PC-3 (cell line): ENCODE data around the gene CACNA2D2. TPM values are rescaled to one million over a fixed set of nuclear protein-coding genes. Genes with fewer than 3 reads are reported as not detected.
A peak's percentile ranks its signal among the peaks of the same experiment; 100 is the strongest.

Experiments
- ATAC-seq: fragments of 200-7000 bp; cut with Tn5 transposase; 2 replicates; pipeline ENCODE4 v1.9.1; 2020; ENCODE audit warnings: mild to moderate bottlenecking, moderate library complexity
- BruUV-seq: library from RNA; stranded (reverse); fragments of 400-500 nt; replicated peaks from 2 replicates; lab custom pipeline; 2021; lab: Mats Ljungman, UMichigan
- CTCF ChIA-PET: fragments of 300-600 bp; sonication (Branson Sonifier 250); formaldehyde crosslinking; loops from one replicate; lab custom pipeline; 2022; ENCODE audit warnings: antibody characterized with exemption; lab: Charles Lee
- POLR2A ChIA-PET: fragments of 300-600 bp; sonication (Branson Sonifier 250); formaldehyde crosslinking; loops from one replicate; lab custom pipeline; 2022; ENCODE audit warnings: antibody characterized with exemption; ENCODE audit not compliant: unreplicated experiment; lab: Charles Lee
- DNase-seq: peaks from one replicate; pipeline ENCODE4 v3.0.0-alpha.2; 2015
- H2AFZ ChIP-seq: fragments of 300-600 bp; sonication (generic); 2 replicates; pipeline ENCODE4 v1.6.0; 2016; ENCODE audit warnings: antibody characterized with exemption, low read length
- H3F3A ChIP-seq: fragments of 300-600 bp; sonication (generic); one replicate; pipeline ENCODE4 v1.6.0; 2017; ENCODE audit warnings: antibody characterized with exemption, low read length, control low read depth, mild to moderate bottlenecking; ENCODE audit not compliant: unreplicated experiment
- H3K27ac ChIP-seq: fragments of 300-600 bp; sonication (generic); 2 replicates; pipeline ENCODE4 v1.5.1; 2016; ENCODE audit warnings: mild to moderate bottlenecking, low read length
- H3K27me3 ChIP-seq: fragments of 300-600 bp; sonication (generic); 2 replicates; pipeline ENCODE4 v1.6.1; 2016; ENCODE audit warnings: low read length, mixed read lengths
- H3K36me3 ChIP-seq: fragments of 300-600 bp; sonication (generic); 2 replicates; pipeline ENCODE4 v1.6.1; 2016; ENCODE audit warnings: low read depth, mixed run types, low read length, mixed read lengths
- H3K4me1 ChIP-seq: fragments of 300-600 bp; sonication (generic); 2 replicates; pipeline ENCODE4 v1.5.1; 2016; ENCODE audit warnings: low read length; ENCODE audit not compliant: insufficient read depth
- H3K4me2 ChIP-seq: fragments of 300-600 bp; sonication (generic); 2 replicates; pipeline ENCODE4 v1.6.0; 2016; ENCODE audit warnings: low read length
- H3K4me3 ChIP-seq: fragments of 300-600 bp; sonication (generic); 2 replicates; pipeline ENCODE4 v1.5.1; 2016; ENCODE audit warnings: mild to moderate bottlenecking, low read length, mixed read lengths
- H3K79me2 ChIP-seq: fragments of 300-600 bp; sonication (generic); 2 replicates; pipeline ENCODE4 v1.6.1; 2017; ENCODE audit warnings: low read length, mixed read lengths
- H3K9ac ChIP-seq: fragments of 300-600 bp; sonication (generic); 2 replicates; pipeline ENCODE4 v1.6.0; 2016; ENCODE audit warnings: mild to moderate bottlenecking, low read length
- H3K9me2 ChIP-seq: fragments of 300-600 bp; sonication (generic); replicated peaks from 2 replicates; pipeline ENCODE4 v1.6.1; 2016; ENCODE audit warnings: mixed run types, low read length, mixed read lengths
- H3K9me3 ChIP-seq: fragments of 300-600 bp; sonication (generic); 2 replicates; pipeline ENCODE4 v1.6.1; 2016; ENCODE audit warnings: low read length, mixed read lengths
- H4K20me1 ChIP-seq: fragments of 300-600 bp; sonication (generic); 2 replicates; pipeline ENCODE4 v1.6.1; 2016; ENCODE audit warnings: low read length, mixed read lengths
- EZH2 ChIP-seq: fragments of 300-600 bp; sonication (generic); IDR thresholded peaks from one replicate; pipeline ENCODE4 v1.6.1; 2017; ENCODE audit warnings: antibody characterized with exemption, mild to moderate bottlenecking, low read length; ENCODE audit not compliant: unreplicated experiment
- EZH2phosphoT487 ChIP-seq: fragments of 300-600 bp; sonication (generic); IDR thresholded peaks from 2 replicates; pipeline ENCODE4 v1.6.1; 2018; ENCODE audit warnings: mild to moderate bottlenecking, antibody characterized with exemption, low read length, borderline replicate concordance
- intact Hi-C: fragments of 100-400 bp; cut with micrococcal nuclease; formaldehyde crosslinking; loops from 2 replicates; pipeline ENCODE4 v1.9.0; 2023
- total RNA-seq: library from RNA; depleted of rRNA; stranded (reverse); fragments of >200 nt; gene quantifications from 2 replicates; pipeline ENCODE4 v1.2.3, GENCODE V29; 2014
- TF ChIP-seq, protein P1 (sequence below): fragments of 300-600 bp; sonication (generic); conservative IDR thresholded peaks from 2 replicates; pipeline ENCODE4 v1.5.1; 2017; ENCODE audit warnings: antibody characterized with exemption, low read depth, mild to moderate bottlenecking, low read length

The CACNA2D2 gene
- total RNA-seq, 1 experiment from 2014 or later: 0.44 TPM

DNA sequence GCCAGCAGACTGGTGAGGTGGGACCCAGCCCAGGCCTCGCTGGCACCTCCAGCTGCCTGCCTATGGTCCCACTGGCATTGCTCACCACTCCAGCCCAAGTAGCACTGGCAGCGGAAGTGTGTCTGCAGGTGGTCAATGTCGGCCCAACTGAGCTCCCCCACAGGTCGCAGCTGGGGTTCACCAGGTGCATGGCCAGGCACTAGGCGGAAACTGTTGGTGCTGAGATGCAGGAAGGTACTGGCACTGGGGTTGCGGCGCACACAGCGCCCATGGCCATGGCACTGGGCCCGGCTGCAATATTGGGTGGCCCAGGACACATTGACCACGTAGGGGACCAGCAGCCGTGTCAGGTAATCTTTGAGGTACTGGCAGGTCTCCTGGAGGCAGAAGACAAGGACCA is 185.3 kb downstream of the CACNA2D2 start:
- H3K9me2 ChIP-seq: no peaks in the 10 kb centered on the region
- ChIA-PET POLR2A (interaction anchor here (1.2 kb wide), 1 partner anchor 19 kb away, joined by 4 read pairs; the partner anchor contains the start of genes HYAL3 and NAA80), CTCF (no interaction called here)
- ATAC-seq (no peak), DNase-seq (no peak)
- no peak overlapping the region for H3K9ac ChIP-seq
- peaks cover 48% of the 10 kb centered on the region for H3K4me1 ChIP-seq
- BruUV-seq: no TSS peak
- no peak for TF ChIP-seq EZH2phosphoT487
- TF ChIP-seq EZH2: no peak
- TF ChIP-seq, protein P1, sequence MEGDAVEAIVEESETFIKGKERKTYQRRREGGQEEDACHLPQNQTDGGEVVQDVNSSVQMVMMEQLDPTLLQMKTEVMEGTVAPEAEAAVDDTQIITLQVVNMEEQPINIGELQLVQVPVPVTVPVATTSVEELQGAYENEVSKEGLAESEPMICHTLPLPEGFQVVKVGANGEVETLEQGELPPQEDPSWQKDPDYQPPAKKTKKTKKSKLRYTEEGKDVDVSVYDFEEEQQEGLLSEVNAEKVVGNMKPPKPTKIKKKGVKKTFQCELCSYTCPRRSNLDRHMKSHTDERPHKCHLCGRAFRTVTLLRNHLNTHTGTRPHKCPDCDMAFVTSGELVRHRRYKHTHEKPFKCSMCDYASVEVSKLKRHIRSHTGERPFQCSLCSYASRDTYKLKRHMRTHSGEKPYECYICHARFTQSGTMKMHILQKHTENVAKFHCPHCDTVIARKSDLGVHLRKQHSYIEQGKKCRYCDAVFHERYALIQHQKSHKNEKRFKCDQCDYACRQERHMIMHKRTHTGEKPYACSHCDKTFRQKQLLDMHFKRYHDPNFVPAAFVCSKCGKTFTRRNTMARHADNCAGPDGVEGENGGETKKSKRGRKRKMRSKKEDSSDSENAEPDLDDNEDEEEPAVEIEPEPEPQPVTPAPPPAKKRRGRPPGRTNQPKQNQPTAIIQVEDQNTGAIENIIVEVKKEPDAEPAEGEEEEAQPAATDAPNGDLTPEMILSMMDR: no peak
- H3K4me3 ChIP-seq: no peak overlapping the region
- no peaks in the 10 kb centered on the region for H3K27me3 ChIP-seq
- H3K27ac ChIP-seq: peak overlapping the region; percentile 92
- no peaks in the 10 kb centered on the region for H3K9me3 ChIP-seq
- peaks cover 13% of the 10 kb centered on the region for H3F3A ChIP-seq
- no peaks in the 10 kb centered on the region for H4K20me1 ChIP-seq
- peaks cover 35% of the 10 kb centered on the region for H3K79me2 ChIP-seq
- H3K4me2 ChIP-seq: peak overlapping the region; percentile 88
- H2AFZ ChIP-seq: no peak overlapping the region
- H3K36me3 ChIP-seq: peaks cover 6% of the 10 kb centered on the region
- intact Hi-C loops: no loop called here

DNA sequence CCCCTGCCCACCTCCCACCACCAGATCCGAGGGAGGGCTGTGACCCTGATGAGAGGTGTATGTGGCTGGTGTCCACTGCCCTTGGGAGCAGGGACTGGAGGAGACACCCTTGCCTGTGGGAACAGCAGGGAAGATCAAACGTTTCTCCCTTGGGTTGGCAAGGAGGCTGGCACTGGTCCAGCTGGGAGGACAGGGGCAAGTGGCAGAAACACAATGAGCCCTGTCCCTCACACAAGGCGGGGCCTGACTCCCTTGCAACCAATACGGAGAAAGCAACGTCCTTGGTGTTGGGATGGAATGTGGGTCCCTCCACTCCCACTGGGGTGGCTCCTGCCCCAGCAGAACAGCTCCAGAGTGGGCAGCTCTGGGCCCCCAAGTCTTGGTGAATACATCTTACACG is 186.1 kb downstream of the CACNA2D2 start:
- intact Hi-C loops: loop anchor here (1.0 kb wide), 1 partner anchor 18 kb away; the partner anchor contains the start of genes HYAL3 and NAA80
- Histone ChIP-seq H4K20me1 (no peaks in the 10 kb centered on the region), H3K9me2 (no peaks in the 10 kb centered on the region), H3K27ac (peak overlapping the region; percentile 92), H3K4me3 (peak overlapping the region; percentile 57), H3K4me1 (peaks cover 48% of the 10 kb centered on the region), H3K79me2 (peaks cover 35% of the 10 kb centered on the region), H2AFZ (no peak overlapping the region), H3K9me3 (no peaks in the 10 kb centered on the region), H3F3A (peaks cover 13% of the 10 kb centered on the region), H3K9ac (peak overlapping the region; percentile 60), H3K4me2 (peak overlapping the region; percentile 88), H3K36me3 (peaks cover 6% of the 10 kb centered on the region), H3K27me3 (no peaks in the 10 kb centered on the region)
- TF ChIP-seq EZH2 (no peak), EZH2phosphoT487 (no peak)
- TF ChIP-seq, protein P1: no peak
- POLR2A ChIA-PET: interaction anchor here (0.6 to 1.4 kb wide), 3 partner anchors 18 to 25 kb away, joined by 4 to 5 read pairs (median 4); partner anchors contain the start of genes HYAL3, IFRD2 and NAA80
- TSS peak; percentile 73 for BruUV-seq
- no peak for ATAC-seq
- DNase-seq: peak; percentile 25
- CTCF ChIA-PET: interaction anchor here (0.6 kb wide), 1 partner anchor 11 kb away, joined by 3 read pairs; no protein-coding TSS in a partner anchor

DNA sequence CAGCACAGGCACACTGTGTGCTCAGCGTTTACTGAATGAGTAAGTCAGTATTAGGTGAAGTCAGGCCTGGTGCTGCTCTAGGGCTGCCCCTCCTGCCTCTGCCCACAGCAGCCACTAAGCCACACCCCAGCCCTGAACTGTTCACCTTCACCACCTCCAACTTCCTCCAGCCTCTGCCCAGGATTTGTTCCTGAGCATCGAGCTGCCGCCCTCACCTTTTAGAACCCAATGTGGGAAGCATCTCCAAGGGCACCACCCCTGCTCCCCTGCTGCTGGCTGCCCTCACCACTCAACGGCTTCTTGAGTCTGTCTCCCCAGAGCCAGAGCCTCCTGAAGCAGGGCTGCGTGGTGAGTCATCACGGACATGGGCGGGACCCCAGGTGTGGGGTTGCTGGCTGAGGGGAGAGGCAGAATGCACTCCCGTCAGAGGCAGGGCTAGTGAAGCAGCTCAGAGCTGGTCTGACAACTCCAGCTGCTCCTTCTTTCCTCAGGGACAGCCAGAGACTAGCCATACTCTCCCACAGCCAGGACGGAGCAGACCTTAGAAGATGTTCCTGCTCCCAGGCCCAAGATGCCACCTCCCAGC is 186.7 kb downstream of the CACNA2D2 start:
- no TSS peak for BruUV-seq
- peak; percentile 79 for ATAC-seq
- H2AFZ ChIP-seq: no peak overlapping the region
- no peaks in the 10 kb centered on the region for H3K9me3 ChIP-seq
- H3K79me2 ChIP-seq: peaks cover 35% of the 10 kb centered on the region
- H3K36me3 ChIP-seq: peaks cover 6% of the 10 kb centered on the region
- no peaks in the 10 kb centered on the region for H4K20me1 ChIP-seq
- peaks cover 48% of the 10 kb centered on the region for H3K4me1 ChIP-seq
- H3K27me3 ChIP-seq: no peaks in the 10 kb centered on the region
- no peak for TF ChIP-seq EZH2
- TF ChIP-seq EZH2phosphoT487: no peak
- TF ChIP-seq, protein P1: no peak
- H3K9me2 ChIP-seq: no peaks in the 10 kb centered on the region
- intact Hi-C loops: loop anchor here (1.0 kb wide), 1 partner anchor 17 kb away; the partner anchor contains the start of genes HYAL3 and NAA80
- H3F3A ChIP-seq: peaks cover 13% of the 10 kb centered on the region
- ChIA-PET POLR2A (interaction anchor here (0.5 to 1.4 kb wide), 3 partner anchors 11 to 25 kb away, joined by 3 to 4 read pairs (median 4); partner anchors contain the start of genes HYAL3, IFRD2, NAA80 and TUSC2), CTCF (interaction anchor here (0.6 kb wide), 1 partner anchor 12 kb away, joined by 3 read pairs; no protein-coding TSS in a partner anchor)
- H3K4me3 ChIP-seq: peak overlapping the region; percentile 57
- H3K4me2 ChIP-seq: peak overlapping the region; percentile 88
- H3K27ac ChIP-seq: peak overlapping the region; percentile 92
- H3K9ac ChIP-seq: peak overlapping the region; percentile 60
- peak; percentile 98 for DNase-seq
